ENCODE results near the gene DOCK1.

Gene DOCK1

GRCh38 chr10:127017541-127018297, 112.5 kb downstream of the DOCK1 start:
- Mint-ChIP-seq H3K27ac (no peak overlapping the region), H3K27me3 (no peaks in the 10 kb centered on the region), H3K4me1 (ENCODE audit: low read depth in 2 of 2) (no peaks in the 10 kb centered on the region), H3K36me3 (ENCODE audit: insufficient read depth) (no peaks in the 10 kb centered on the region), H3K9me3 (no peaks in the 10 kb centered on the region), H3K4me3 (no peak overlapping the region)
- ATAC-seq (replicated peaks) (no peak), DNase-seq (no peak)

- Mint-ChIP-seq H3K27ac (no peak overlapping the region), H3K4me3 (no peak overlapping the region), H3K27me3 (no peaks in the 10 kb centered on the region), H3K9me3 (no peaks in the 10 kb centered on the region), H3K4me1 (ENCODE audit: low read depth in 2 of 2) (no peaks in the 10 kb centered on the region), H3K36me3 (ENCODE audit: insufficient read depth) (no peaks in the 10 kb centered on the region)
- ATAC-seq (replicated peaks), result no peak
- DNase-seq, result no peak
Measured at GRCh38 chr10:127018298-127018650, 113.0 kb downstream of the DOCK1 start.

GRCh38 chr10:127018766-127019165, 113.5 kb downstream of the DOCK1 start:
- H3K4me1 Mint-ChIP-seq (ENCODE audit: low read depth in 2 of 2), result no peaks in the 10 kb centered on the region
- H3K27ac Mint-ChIP-seq, result no peak overlapping the region
- ATAC-seq (replicated peaks) (no peak), DNase-seq (no peak)
- no peaks in the 10 kb centered on the region for H3K27me3 Mint-ChIP-seq
- no peaks in the 10 kb centered on the region for H3K9me3 Mint-ChIP-seq
- no peak overlapping the region for H3K4me3 Mint-ChIP-seq
- no peaks in the 10 kb centered on the region for H3K36me3 Mint-ChIP-seq (ENCODE audit: insufficient read depth)

DNA sequence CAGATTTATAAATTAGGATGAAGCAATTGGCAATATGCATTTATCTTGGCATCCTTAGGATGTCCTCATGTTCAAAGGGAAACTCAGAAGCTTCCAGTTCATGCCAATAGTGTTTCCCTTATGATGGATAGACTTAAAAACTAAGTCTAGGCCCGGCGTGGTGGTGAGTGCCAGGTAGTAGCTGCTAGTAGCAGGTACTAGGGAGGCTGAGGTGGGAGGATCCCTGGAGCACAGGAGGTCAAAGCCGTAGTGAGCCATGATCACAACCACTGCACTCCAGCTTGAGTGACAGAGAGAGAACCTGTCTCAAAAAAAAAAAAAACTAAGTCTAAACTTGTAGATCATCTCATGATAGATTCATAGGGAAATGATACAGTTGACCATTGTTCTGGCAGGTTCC, 115.0 kb downstream of the DOCK1 start:
- peaks cover 0 to 6% of the 10 kb centered on the region in 2 donors for H3K9me3 Mint-ChIP-seq
- DNase-seq (no peak), ATAC-seq (replicated peaks) (no peak)
- H3K27me3 Mint-ChIP-seq, result no peaks in the 10 kb centered on the region
- no peak overlapping the region for H3K27ac Mint-ChIP-seq
- no peaks in the 10 kb centered on the region for H3K4me1 Mint-ChIP-seq (ENCODE audit: low read depth in 2 of 2)
- H3K36me3 Mint-ChIP-seq (ENCODE audit: insufficient read depth), result no peaks in the 10 kb centered on the region
- no peak overlapping the region for H3K4me3 Mint-ChIP-seq

DNA sequence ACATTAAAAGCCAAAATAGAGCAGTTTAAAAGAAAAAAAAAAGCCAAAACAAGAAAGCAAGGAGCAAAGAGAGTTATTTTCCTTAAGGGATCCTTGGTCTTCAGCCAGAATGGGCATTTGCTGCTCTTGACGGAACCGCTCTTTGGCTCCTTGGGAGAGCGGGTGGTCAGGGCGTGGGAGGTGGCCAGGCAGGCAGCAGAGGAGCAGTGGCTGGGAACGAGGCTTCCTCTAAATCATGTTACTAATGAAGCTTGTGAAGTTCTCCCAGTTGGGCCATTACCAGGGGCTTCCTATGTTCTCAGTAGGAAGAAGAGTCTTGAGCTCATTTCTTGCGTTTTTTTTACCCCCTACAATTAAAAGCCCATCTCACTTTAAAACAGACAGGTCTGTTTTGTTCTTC, 116.6 kb downstream of the DOCK1 start:
- H3K4me3 Mint-ChIP-seq, result no peak overlapping the region
- peaks cover 0 to 6% of the 10 kb centered on the region in 2 donors for H3K9me3 Mint-ChIP-seq
- ATAC-seq (replicated peaks), result no peak
- H3K27me3 Mint-ChIP-seq, result no peaks in the 10 kb centered on the region
- DNase-seq, result no peak
- H3K27ac Mint-ChIP-seq, result no peak overlapping the region
- H3K4me1 Mint-ChIP-seq (ENCODE audit: low read depth in 2 of 2), result no peaks in the 10 kb centered on the region
- H3K36me3 Mint-ChIP-seq (ENCODE audit: insufficient read depth), result no peaks in the 10 kb centered on the region

- no peak for DNase-seq
- H3K27ac Mint-ChIP-seq, result no peak overlapping the region
- no peaks in the 10 kb centered on the region for H3K36me3 Mint-ChIP-seq (ENCODE audit: insufficient read depth)
- H3K9me3 Mint-ChIP-seq, result peaks cover 0 to 10% of the 10 kb centered on the region in 2 donors
- H3K27me3 Mint-ChIP-seq, result no peaks in the 10 kb centered on the region
- ATAC-seq (replicated peaks), result no peak
- H3K4me3 Mint-ChIP-seq, result no peak overlapping the region
- H3K4me1 Mint-ChIP-seq (ENCODE audit: low read depth in 2 of 2), result no peaks in the 10 kb centered on the region
Measured at GRCh38 chr10:127024685-127025435, 119.6 kb downstream of the DOCK1 start.

- no peak overlapping the region for H3K27ac Mint-ChIP-seq
- no peaks in the 10 kb centered on the region for H3K4me1 Mint-ChIP-seq (ENCODE audit: low read depth in 2 of 2)
- DNase-seq (no peak), ATAC-seq (replicated peaks) (no peak)
- H3K4me3 Mint-ChIP-seq, result no peak overlapping the region
- no peaks in the 10 kb centered on the region for H3K36me3 Mint-ChIP-seq (ENCODE audit: insufficient read depth)
- peaks cover 0 to 12% of the 10 kb centered on the region in 2 donors for H3K9me3 Mint-ChIP-seq
- H3K27me3 Mint-ChIP-seq, result no peaks in the 10 kb centered on the region
Measured at GRCh38 chr10:127027786-127028185, 122.6 kb downstream of the DOCK1 start.

GRCh38 chr10:127028556-127028955, 123.3 kb downstream of the DOCK1 start:
- no peaks in the 10 kb centered on the region for H3K4me1 Mint-ChIP-seq (ENCODE audit: low read depth in 2 of 2)
- no peak for DNase-seq
- no peak overlapping the region for H3K27ac Mint-ChIP-seq

GRCh38 chr10:127029061-127029460, 123.8 kb downstream of the DOCK1 start:
- no peak overlapping the region for H3K27ac Mint-ChIP-seq
- peaks cover 0 to 12% of the 10 kb centered on the region in 2 donors for H3K9me3 Mint-ChIP-seq
- H3K4me3 Mint-ChIP-seq, result no peak overlapping the region
- no peaks in the 10 kb centered on the region for H3K27me3 Mint-ChIP-seq
- no peak for ATAC-seq (replicated peaks)
- no peaks in the 10 kb centered on the region for H3K4me1 Mint-ChIP-seq (ENCODE audit: low read depth in 2 of 2)
- DNase-seq, result no peak
- H3K36me3 Mint-ChIP-seq (ENCODE audit: insufficient read depth), result no peaks in the 10 kb centered on the region

More at GRCh38 chr10:127028556-127028955, 123.3 kb downstream of the DOCK1 start:
- Mint-ChIP-seq H3K9me3 (peaks cover 0 to 12% of the 10 kb centered on the region in 2 donors), H3K36me3 (ENCODE audit: insufficient read depth) (no peaks in the 10 kb centered on the region), H3K27me3 (no peaks in the 10 kb centered on the region), H3K4me3 (no peak overlapping the region)
- no peak for ATAC-seq (replicated peaks)

DNA sequence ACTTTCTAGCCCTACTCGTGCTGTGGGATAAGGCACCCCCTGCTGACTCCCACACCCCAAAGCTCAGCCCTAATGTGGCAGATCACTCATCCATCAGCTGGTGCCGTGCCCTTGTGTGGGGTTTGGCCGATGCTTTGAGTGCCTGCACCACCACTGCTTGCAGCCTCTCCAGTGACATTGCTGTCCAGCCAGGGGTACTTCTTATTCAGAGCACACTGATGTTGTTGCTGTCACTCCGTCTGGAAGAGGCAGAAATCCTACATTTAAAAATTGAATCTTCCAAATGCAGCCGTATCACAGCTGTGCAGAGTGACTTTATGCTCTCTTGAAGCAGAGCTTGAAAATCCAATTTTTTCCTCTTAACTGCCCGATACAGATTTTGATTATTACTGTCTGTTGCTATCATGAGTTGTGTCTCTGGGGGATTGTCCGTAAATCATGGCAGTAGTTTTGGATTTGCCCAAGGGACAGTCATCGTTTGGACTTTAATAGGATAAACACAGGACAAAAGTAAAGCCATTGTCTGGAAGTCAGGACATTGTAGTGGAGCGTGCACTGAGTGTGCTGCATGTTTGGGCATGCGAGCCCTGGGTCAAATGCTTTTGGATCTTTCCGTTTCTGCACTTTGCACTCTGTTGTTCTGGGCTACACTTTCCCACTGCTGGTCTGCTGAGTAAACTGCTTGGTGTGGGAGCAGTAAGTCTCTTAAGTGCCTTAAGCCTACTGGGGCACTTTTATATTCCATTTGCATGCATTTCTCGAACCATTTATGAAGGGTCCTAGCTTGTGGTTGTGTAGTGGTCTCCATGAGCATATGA, 128.2 kb downstream of the DOCK1 start:
- Mint-ChIP-seq H3K4me3 (no peak overlapping the region), H3K9me3 (peaks cover 0 to 1% of the 10 kb centered on the region in 2 donors), H3K36me3 (ENCODE audit: insufficient read depth) (no peaks in the 10 kb centered on the region), H3K4me1 (ENCODE audit: low read depth in 2 of 2) (no peaks in the 10 kb centered on the region), H3K27ac (no peak overlapping the region), H3K27me3 (no peaks in the 10 kb centered on the region)
- ATAC-seq (replicated peaks) (no peak), DNase-seq (no peak)

GRCh38 chr10:127034034-127034633, 128.9 kb downstream of the DOCK1 start:
- no peak for ATAC-seq (replicated peaks)
- H3K9me3 Mint-ChIP-seq, result peaks cover 0 to 1% of the 10 kb centered on the region in 2 donors
- no peak overlapping the region for H3K4me3 Mint-ChIP-seq
- H3K36me3 Mint-ChIP-seq (ENCODE audit: insufficient read depth), result no peaks in the 10 kb centered on the region
- no peaks in the 10 kb centered on the region for H3K4me1 Mint-ChIP-seq (ENCODE audit: low read depth in 2 of 2)
- no peak overlapping the region for H3K27ac Mint-ChIP-seq
- H3K27me3 Mint-ChIP-seq, result no peaks in the 10 kb centered on the region
- no peak for DNase-seq

DNA sequence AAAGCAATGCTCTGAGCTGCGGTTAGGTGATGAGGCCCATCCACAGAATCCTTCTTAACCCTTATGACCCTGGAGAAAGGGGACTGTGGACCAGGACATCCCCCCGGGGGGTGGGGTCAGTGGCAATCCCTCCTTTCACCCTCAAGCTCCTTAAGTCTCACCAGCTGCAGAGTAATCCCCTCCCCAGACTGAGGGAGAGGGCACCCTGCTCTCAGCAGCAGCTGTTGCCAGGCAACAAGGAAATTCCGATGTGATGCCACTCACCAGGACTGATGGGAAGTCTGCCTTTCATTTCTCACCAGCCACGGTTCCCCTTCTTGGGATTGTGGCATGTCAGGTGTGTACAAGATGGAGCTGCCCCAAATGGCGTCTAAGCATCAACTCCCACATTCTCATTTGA, 129.6 kb downstream of the DOCK1 start:
- H3K4me1 Mint-ChIP-seq (ENCODE audit: low read depth in 2 of 2), result no peaks in the 10 kb centered on the region
- no peaks in the 10 kb centered on the region for H3K36me3 Mint-ChIP-seq (ENCODE audit: insufficient read depth)

DNA sequence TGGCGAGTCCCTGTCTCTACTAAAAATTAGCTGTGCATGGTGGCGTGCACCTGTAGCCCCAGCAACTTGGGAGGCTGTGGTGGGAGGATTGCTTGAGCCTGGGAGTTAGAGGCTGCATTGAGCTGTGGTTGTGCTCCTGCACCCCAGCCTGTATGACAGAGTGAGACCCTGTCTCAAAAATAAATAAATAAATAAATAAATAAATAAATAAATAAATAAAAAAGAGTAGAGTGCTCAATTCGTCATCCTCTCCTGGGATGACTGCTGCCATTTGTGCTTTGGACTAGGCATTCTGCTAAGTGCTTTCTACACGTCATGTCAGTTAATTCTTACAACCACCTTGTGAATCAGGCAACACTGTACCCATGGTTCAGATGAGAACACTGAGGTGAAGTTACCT, 130.6 kb downstream of the DOCK1 start:
- DNase-seq, result no peak
- Mint-ChIP-seq H3K4me1 (ENCODE audit: low read depth in 2 of 2) (no peaks in the 10 kb centered on the region), H3K36me3 (ENCODE audit: insufficient read depth) (no peaks in the 10 kb centered on the region), H3K9me3 (no peaks in the 10 kb centered on the region), H3K4me3 (no peak overlapping the region), H3K27me3 (no peaks in the 10 kb centered on the region), H3K27ac (no peak overlapping the region)
- no peak for ATAC-seq (replicated peaks)

More for the DNA sequence above, 129.6 kb downstream of the DOCK1 start:
- ATAC-seq (replicated peaks), result no peak
- Mint-ChIP-seq H3K4me3 (no peak overlapping the region), H3K27me3 (no peaks in the 10 kb centered on the region), H3K27ac (no peak overlapping the region), H3K9me3 (peaks cover 0 to 1% of the 10 kb centered on the region in 2 donors)
- no peak for DNase-seq
